HG03354 (cell line): ENCODE measurements around the gene OCLN.
"Not testable (repeated sequence)": the region's sequence is repeated elsewhere in the genome, so short reads cannot be mapped to it uniquely, and the experiment has no call there.

Experiments used
- ATAC-seq: cut with Tn5 transposase; IDR thresholded peaks from one replicate; pipeline ENCODE4 v1.9.1; 2021; ENCODE audit warnings: mild to moderate bottlenecking; ENCODE audit not compliant: unreplicated experiment, poor library complexity, severe bottlenecking

OCLN gene

GRCh38 chr5:69492391-69492922 lies at the start of gene OCLN:
TSS of gene OCLN (plus strand) at chr5:69492790. CDS start at chr5:69504245, 11,455 bp downstream.
- ATAC-seq, result peak; percentile 36

- no peak for ATAC-seq
Observed at GRCh38 chr5:69444127-69444754, 48.3 kb upstream of the OCLN start.

- ATAC-seq, result no peak
Observed at GRCh38 chr5:69449511-69449910, 43.1 kb upstream of the OCLN start.

GRCh38 chr5:69450116-69450515 lies 42.5 kb upstream of the OCLN start:
- ATAC-seq, result no peak

- ATAC-seq, result not testable (repeated sequence)
Observed at GRCh38 chr5:69450527-69450926, 42.1 kb upstream of the OCLN start.

- no peak for ATAC-seq
Observed at GRCh38 chr5:69451941-69452647, 40.5 kb upstream of the OCLN start.

- not testable (repeated sequence) for ATAC-seq
Observed at GRCh38 chr5:69453487-69453886, 39.1 kb upstream of the OCLN start.

- no peak for ATAC-seq
Observed at GRCh38 chr5:69454460-69455249, 37.9 kb upstream of the OCLN start.

GRCh38 chr5:69455428-69455988 lies 37.1 kb upstream of the OCLN start:
- ATAC-seq, result not testable (repeated sequence)

- ATAC-seq, result no peak
Observed at GRCh38 chr5:69462170-69462569, 30.4 kb upstream of the OCLN start.

GRCh38 chr5:69466375-69466774 lies 26.2 kb upstream of the OCLN start:
- ATAC-seq, result not testable (repeated sequence)

GRCh38 chr5:69467442-69468225 lies 25.0 kb upstream of the OCLN start:
- ATAC-seq, result peak; percentile 97

- ATAC-seq, result no peak
Observed at GRCh38 chr5:69468631-69469030, 24.0 kb upstream of the OCLN start.

GRCh38 chr5:69471516-69471915 lies 21.1 kb upstream of the OCLN start:
- not testable (repeated sequence) for ATAC-seq

- not testable (repeated sequence) for ATAC-seq
Observed at GRCh38 chr5:69472535-69473143, 20.0 kb upstream of the OCLN start.

GRCh38 chr5:69477170-69477569 lies 15.4 kb upstream of the OCLN start:
- ATAC-seq, result no peak

- ATAC-seq, result not testable (repeated sequence)
Observed at GRCh38 chr5:69478296-69478695, 14.3 kb upstream of the OCLN start.

GRCh38 chr5:69484891-69485290 lies 7.7 kb upstream of the OCLN start:
- ATAC-seq, result no peak

GRCh38 chr5:69485471-69485870 lies 7.1 kb upstream of the OCLN start:
- ATAC-seq, result no peak
